ENCODE data around the gene MSRB3.
"Not testable (repeated sequence)": the region's sequence is repeated elsewhere in the genome, so short reads cannot be mapped to it uniquely, and the experiment has no call there.

The MSRB3 gene

GRCh38 chr12:65457341-65457740 is 178.9 kb downstream of the MSRB3 start:
- DNase-seq (ENCODE audit: low read depth) = not testable (repeated sequence)

- no peak for DNase-seq (ENCODE audit: low read depth)
These were observed 180.2 kb downstream of the MSRB3 start for GRCh38 chr12:65458718-65459117.

- DNase-seq (ENCODE audit: low read depth) = no peak
These were observed 181.1 kb downstream of the MSRB3 start for GRCh38 chr12:65459545-65459944.

GRCh38 chr12:65460063-65460462 is 181.6 kb downstream of the MSRB3 start:
- DNase-seq (ENCODE audit: low read depth) = no peak

- no peak for DNase-seq (ENCODE audit: low read depth)
These were observed 182.5 kb downstream of the MSRB3 start for GRCh38 chr12:65461017-65461416.

- no peak for DNase-seq (ENCODE audit: low read depth)
These were observed 184.0 kb downstream of the MSRB3 start for GRCh38 chr12:65462484-65462883.

- no peak for DNase-seq (ENCODE audit: low read depth)
These were observed 184.6 kb downstream of the MSRB3 start for GRCh38 chr12:65463082-65463481.

GRCh38 chr12:65463611-65464010 is 185.1 kb downstream of the MSRB3 start:
- no peak for DNase-seq (ENCODE audit: low read depth)

- peak; percentile 64 for DNase-seq (ENCODE audit: low read depth)
These were observed 186.4 kb downstream of the MSRB3 start for GRCh38 chr12:65464930-65465329.

- no peak for DNase-seq (ENCODE audit: low read depth)
These were observed 187.5 kb downstream of the MSRB3 start for GRCh38 chr12:65465766-65466547.

- no peak for DNase-seq (ENCODE audit: low read depth)
These were observed 188.4 kb downstream of the MSRB3 start for GRCh38 chr12:65466911-65467310.

GRCh38 chr12:65470256-65470655 is 191.8 kb downstream of the MSRB3 start:
- no peak for DNase-seq (ENCODE audit: low read depth)

- no peak for DNase-seq (ENCODE audit: low read depth)
These were observed 193.6 kb downstream of the MSRB3 start for GRCh38 chr12:65472079-65472478.

GRCh38 chr12:65474831-65475230 is 196.3 kb downstream of the MSRB3 start:
- DNase-seq (ENCODE audit: low read depth) = no peak

- no peak for DNase-seq (ENCODE audit: low read depth)
These were observed 199.2 kb downstream of the MSRB3 start for GRCh38 chr12:65477721-65478120.

- DNase-seq (ENCODE audit: low read depth) = not testable (repeated sequence)
These were observed 205.5 kb downstream of the MSRB3 start for GRCh38 chr12:65483891-65484516.

GRCh38 chr12:65488197-65488596 is 209.7 kb downstream of the MSRB3 start:
- no peak for DNase-seq (ENCODE audit: low read depth)

- peak; percentile 30 for DNase-seq (ENCODE audit: low read depth)
These were observed 211.8 kb downstream of the MSRB3 start for GRCh38 chr12:65490250-65490649.

- no peak for DNase-seq (ENCODE audit: low read depth)
These were observed 214.8 kb downstream of the MSRB3 start for GRCh38 chr12:65492998-65493912.

GRCh38 chr12:65493913-65494245 is 215.4 kb downstream of the MSRB3 start:
- DNase-seq (ENCODE audit: low read depth) = no peak

GRCh38 chr12:65494537-65494936 is 216.1 kb downstream of the MSRB3 start:
- no peak for DNase-seq (ENCODE audit: low read depth)

- peak; percentile 80 for DNase-seq (ENCODE audit: low read depth)
These were observed 216.8 kb downstream of the MSRB3 start for GRCh38 chr12:65495233-65495632.

GRCh38 chr12:65496617-65497016 is 218.1 kb downstream of the MSRB3 start:
- no peak for DNase-seq (ENCODE audit: low read depth)
